NCI-H82 treated with DMSO at 0.1 percent for 48 hours (cell line): ENCODE data around the gene TBL1XR1.
"Not testable (repeated sequence)": the region's sequence is repeated elsewhere in the genome, so short reads cannot be mapped to it uniquely, and the experiment has no call there.

Source experiments
- DNase-seq: peaks from one replicate; lab custom pipeline; 2025; ENCODE audit not compliant: unreplicated experiment; lab: John Stamatoyannopoulos, UW

TBL1XR1 gene

GRCh38 chr3:177208781-177209180 is 11.5 kb upstream of the TBL1XR1 start:
- no peak for DNase-seq

GRCh38 chr3:177208223-177208622 is 10.9 kb upstream of the TBL1XR1 start:
- no peak for DNase-seq

GRCh38 chr3:177206936-177207335 is 9.7 kb upstream of the TBL1XR1 start:
- DNase-seq = no peak

- DNase-seq = no peak
These were observed 6.6 kb upstream of the TBL1XR1 start for GRCh38 chr3:177203689-177204395.

GRCh38 chr3:177203016-177203415 is 5.7 kb upstream of the TBL1XR1 start:
- DNase-seq = not testable (repeated sequence)

- DNase-seq = no peak
These were observed 4.6 kb upstream of the TBL1XR1 start for GRCh38 chr3:177201700-177202397.

GRCh38 chr3:177199206-177199760 is 2.0 kb upstream of the TBL1XR1 start:
- DNase-seq = no peak

- peak; percentile 79 for DNase-seq
These were observed 612 bp upstream of the TBL1XR1 start for GRCh38 chr3:177197727-177198460.

- no peak for DNase-seq
These were observed 734 bp downstream of the TBL1XR1 start for GRCh38 chr3:177196456-177197040.

GRCh38 chr3:177196008-177196455 is 1.2 kb downstream of the TBL1XR1 start:
- DNase-seq = no peak

- DNase-seq = peak; percentile 51
These were observed 1.9 kb downstream of the TBL1XR1 start for GRCh38 chr3:177195242-177195991.

GRCh38 chr3:177194299-177194698 is 3.0 kb downstream of the TBL1XR1 start:
- DNase-seq = no peak

GRCh38 chr3:177193688-177194268 is 3.5 kb downstream of the TBL1XR1 start:
- DNase-seq = no peak

GRCh38 chr3:177193275-177193674 is 4.0 kb downstream of the TBL1XR1 start:
- DNase-seq = not testable (repeated sequence)

- no peak for DNase-seq
These were observed 6.3 kb downstream of the TBL1XR1 start for GRCh38 chr3:177190756-177191681.

GRCh38 chr3:177190184-177190583 is 7.1 kb downstream of the TBL1XR1 start:
- DNase-seq = not testable (repeated sequence)

- not testable (repeated sequence) for DNase-seq
These were observed 9.0 kb downstream of the TBL1XR1 start for GRCh38 chr3:177188325-177188724.

- no peak for DNase-seq
These were observed 11.0 kb downstream of the TBL1XR1 start for GRCh38 chr3:177186306-177186705.

- DNase-seq = no peak
These were observed 12.2 kb downstream of the TBL1XR1 start for GRCh38 chr3:177185035-177185574.
